Activated CD4-positive, alpha-beta T cell treated with anti-CD3 and anti-CD28 coated beads for 36 hours (primary cell): ENCODE data around the gene TP53RK. TPM values are rescaled to one million over a fixed set of nuclear protein-coding genes. Genes with fewer than 3 reads are reported as not detected.

Experiments
- ATAC-seq: fragments of 200-7000 bp; cut with Tn5 transposase; one replicate; pipeline ENCODE4 v1.10.0; 2021; ENCODE audit warnings: mild to moderate bottlenecking, moderate library complexity
- CTCF ChIA-PET: fragments of 350-600 bp; sonication (Branson Sonifier 250); formaldehyde crosslinking; loops from one replicate; lab custom pipeline; 2021; ENCODE audit warnings: antibody characterized with exemption; lab: Charles Lee
- POLR2A ChIA-PET: fragments of 350-600 bp; sonication (Branson Sonifier 250); formaldehyde crosslinking; loops from one replicate; lab custom pipeline; 2021; ENCODE audit warnings: antibody characterized with exemption, inconsistent platforms; lab: Charles Lee
- DNase-seq: peaks from one replicate; pipeline ENCODE4 v3.0.0-alpha.2; 2020
- H3K27ac Mint-ChIP-seq: one replicate; pipeline ENCODE4 v1.8.0; 2021; ENCODE audit warnings: mixed read lengths
- H3K27me3 Mint-ChIP-seq: one replicate; pipeline ENCODE4 v1.8.0; 2021; ENCODE audit warnings: mixed read lengths
- H3K36me3 Mint-ChIP-seq: one replicate; pipeline ENCODE4 v1.8.0; 2021; ENCODE audit warnings: low read depth, mixed read lengths
- H3K4me1 Mint-ChIP-seq: one replicate; pipeline ENCODE4 v1.8.0; 2021; ENCODE audit warnings: mixed read lengths
- H3K4me3 Mint-ChIP-seq: one replicate; pipeline ENCODE4 v1.8.0; 2021; ENCODE audit warnings: mild to moderate bottlenecking, moderate library complexity, mixed read lengths
- H3K9me3 Mint-ChIP-seq: one replicate; pipeline ENCODE4 v1.8.0; 2021; ENCODE audit warnings: low read depth, mixed read lengths
- intact Hi-C, 2 experiments: fragments of 100-400 bp; cut with DNase I in 1 of 2; cut with micrococcal nuclease in 1 of 2; formaldehyde crosslinking; loops; one replicate each; pipeline versions ENCODE4 v1.14.2 to v1.15.1; 2022 to 2024; cut with DNase I, micrococcal nuclease
- total RNA-seq, 2 experiments: library from RNA; stranded (reverse); gene quantifications; one replicate each; pipeline ENCODE4 v1.2.3, GENCODE V29; 2021

TP53RK gene
- total RNA-seq, 2 experiments from 2014 or later = 11.2 to 12.1 TPM

DNA sequence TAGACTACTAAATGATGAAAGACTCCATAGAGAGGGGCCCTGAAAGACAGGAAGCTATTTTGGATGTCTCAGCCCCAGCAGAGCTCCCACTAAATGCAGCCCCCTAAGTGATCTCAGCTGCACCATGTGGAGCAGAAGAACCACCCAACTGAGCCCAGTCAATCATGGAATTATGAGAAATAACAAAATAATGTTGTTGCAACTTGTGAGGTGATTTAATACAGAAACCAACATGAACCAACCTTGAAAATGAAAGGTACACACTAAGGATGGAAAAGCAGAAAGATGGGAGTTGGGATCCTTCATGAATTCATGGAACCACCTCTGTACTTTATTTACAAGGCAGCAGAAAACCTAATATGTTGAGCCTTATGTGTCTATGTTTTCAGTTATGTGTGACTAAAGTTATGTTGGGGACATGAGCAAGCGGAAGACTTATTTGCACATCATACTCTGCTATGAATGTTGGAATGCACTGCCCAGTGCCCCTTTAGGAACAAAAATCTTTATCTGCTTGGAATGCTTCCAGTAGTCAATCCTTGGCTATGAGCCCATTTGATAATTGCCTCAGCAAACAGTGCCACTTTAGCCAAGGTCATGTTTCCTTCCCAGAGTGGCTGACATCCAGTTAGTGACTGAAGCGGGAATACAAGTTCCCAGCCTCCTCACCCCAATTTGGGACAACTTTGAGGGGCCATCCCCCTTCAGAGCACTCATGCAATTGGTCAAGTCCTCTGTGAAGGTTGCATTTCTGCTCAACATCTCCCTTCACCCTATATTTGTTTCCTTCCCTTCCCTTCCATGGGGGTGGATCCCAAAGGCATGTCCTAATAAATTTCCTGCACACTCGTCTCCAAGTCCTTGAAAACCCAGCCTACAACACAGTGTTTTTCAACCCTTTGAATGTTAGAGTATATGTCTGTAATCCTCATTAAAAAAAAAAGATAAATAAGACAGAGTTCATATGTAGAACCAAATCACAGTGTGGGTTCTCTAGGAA is 18.4 kb downstream of the TP53RK start:
- Mint-ChIP-seq H3K4me3 (no peak overlapping the region), H3K9me3 (peaks cover 11% of the 10 kb centered on the region), H3K4me1 (no peaks in the 10 kb centered on the region), H3K36me3 (peaks cover 3% of the 10 kb centered on the region), H3K27me3 (no peaks in the 10 kb centered on the region), H3K27ac (no peak overlapping the region)
- DNase-seq (no peak), ATAC-seq (no peak)
- intact Hi-C loops = no loop called here
- ChIA-PET POLR2A (no interaction called here), CTCF (interaction anchor here (0.7 kb wide), 1 partner anchor 30 kb away, joined by 3 read pairs; no protein-coding TSS in a partner anchor)

DNA sequence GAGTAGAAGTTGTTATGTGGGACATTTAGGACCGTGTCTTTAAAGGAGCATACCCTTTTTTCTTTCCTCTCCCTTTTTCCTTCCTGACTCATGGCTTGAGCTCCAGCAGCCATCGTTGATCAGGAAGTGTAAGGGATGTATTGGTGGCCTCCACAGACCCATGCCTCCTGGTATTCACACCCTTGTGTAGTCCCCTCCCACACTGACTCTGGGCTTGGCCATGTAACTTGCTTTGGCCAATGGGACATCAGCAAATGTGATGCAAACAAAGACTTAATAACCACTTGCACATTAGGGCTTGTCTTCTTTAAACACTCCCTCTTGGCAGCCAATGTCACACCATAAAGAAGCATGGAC is 19.0 kb downstream of the TP53RK start:
- ChIA-PET POLR2A (no interaction called here), CTCF (no interaction called here)

DNA sequence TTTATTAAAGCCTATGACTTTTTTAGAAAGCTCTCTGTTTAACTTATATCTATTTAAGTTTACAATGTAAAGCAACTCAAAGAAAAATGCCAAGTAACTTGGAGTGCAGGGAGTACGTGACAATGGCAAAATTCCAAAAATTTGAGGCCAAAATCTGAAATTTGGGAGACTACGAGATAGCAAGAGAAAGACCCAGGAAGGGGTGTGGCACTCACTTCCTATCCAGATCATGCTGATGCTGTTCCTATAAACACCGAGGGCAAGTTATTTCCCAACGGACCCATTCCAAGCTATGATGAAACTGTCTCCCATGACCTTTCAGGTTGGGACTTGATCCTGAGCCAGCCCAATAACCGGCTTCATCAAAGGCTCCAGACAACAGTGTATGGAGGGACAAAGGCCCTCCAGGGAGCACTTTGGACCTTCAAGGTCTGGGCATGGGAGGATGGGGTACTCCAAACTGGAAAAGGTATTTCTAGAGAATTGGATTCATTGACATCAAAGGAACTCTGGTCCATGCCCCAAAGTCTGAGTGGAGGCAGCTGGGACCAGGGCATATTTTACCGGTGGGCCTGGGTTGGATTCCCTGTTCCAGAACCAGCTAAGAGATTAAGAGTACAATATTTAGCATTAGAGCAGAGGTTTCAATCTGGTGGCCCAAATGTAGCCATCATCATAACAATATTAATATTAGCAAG is 22.3 kb downstream of the TP53RK start:
- DNase-seq (no peak), ATAC-seq (no peak)
- intact Hi-C loops = no loop called here
- Mint-ChIP-seq H3K9me3 (peaks cover 11% of the 10 kb centered on the region), H3K4me1 (no peaks in the 10 kb centered on the region), H3K36me3 (peaks cover 3% of the 10 kb centered on the region), H3K27me3 (no peaks in the 10 kb centered on the region), H3K4me3 (no peak overlapping the region), H3K27ac (no peak overlapping the region)
- POLR2A ChIA-PET = no interaction called here
- CTCF ChIA-PET = interaction anchor here (0.7 to 1.1 kb wide), 2 partner anchors 13 to 87 kb away, joined by 3 read pairs; no protein-coding TSS in a partner anchor

More for the DNA sequence above, 19.0 kb downstream of the TP53RK start:
- ATAC-seq (no peak), DNase-seq (no peak)
- Mint-ChIP-seq H3K4me3 (no peak overlapping the region), H3K9me3 (peaks cover 11% of the 10 kb centered on the region), H3K27me3 (no peaks in the 10 kb centered on the region), H3K4me1 (no peaks in the 10 kb centered on the region), H3K36me3 (peaks cover 3% of the 10 kb centered on the region), H3K27ac (no peak overlapping the region)
- intact Hi-C loops = no loop called here

DNA sequence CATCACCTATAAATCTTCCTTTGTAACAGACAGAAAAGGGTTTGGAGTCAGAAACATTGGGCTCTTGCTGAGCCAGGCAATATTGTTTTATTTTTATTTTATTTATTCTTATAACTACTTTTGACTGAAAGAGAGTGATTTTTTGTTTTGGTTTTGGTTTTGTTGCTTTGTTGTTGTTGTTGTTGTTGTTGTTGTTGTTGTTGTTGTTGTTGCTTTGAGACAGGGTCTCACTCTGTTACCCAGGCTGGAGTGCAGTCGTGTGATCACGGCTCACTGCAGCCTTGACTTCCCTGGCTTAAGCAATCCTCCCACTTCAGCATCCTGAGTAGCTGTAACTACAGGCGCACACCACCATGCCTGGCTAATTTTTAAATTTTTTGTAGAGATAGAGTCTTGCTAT is 22.9 kb downstream of the TP53RK start:
- Mint-ChIP-seq H3K4me3 (no peak overlapping the region), H3K36me3 (peaks cover 2% of the 10 kb centered on the region), H3K27ac (no peak overlapping the region), H3K9me3 (peaks cover 9% of the 10 kb centered on the region), H3K27me3 (no peaks in the 10 kb centered on the region), H3K4me1 (no peaks in the 10 kb centered on the region)
- ATAC-seq (no peak), DNase-seq (no peak)
- intact Hi-C loops = no loop called here
- POLR2A ChIA-PET = no interaction called here
- CTCF ChIA-PET = interaction anchor here (0.7 kb wide), 1 partner anchor 88 kb away, joined by 3 read pairs; no protein-coding TSS in a partner anchor

- Mint-ChIP-seq H3K4me1 (no peaks in the 10 kb centered on the region), H3K27ac (no peak overlapping the region), H3K27me3 (no peaks in the 10 kb centered on the region), H3K4me3 (no peak overlapping the region), H3K36me3 (no peaks in the 10 kb centered on the region), H3K9me3 (peaks cover 5% of the 10 kb centered on the region)
- intact Hi-C loops = no loop called here
- ATAC-seq = no peak
- DNase-seq = no peak
- ChIA-PET POLR2A (no interaction called here), CTCF (no interaction called here)
Measured at GRCh38 chr20:46665602-46666001, 23.6 kb downstream of the TP53RK start.

GRCh38 chr20:46663531-46663930 is 25.7 kb downstream of the TP53RK start:
- Mint-ChIP-seq H3K4me3 (no peak overlapping the region), H3K36me3 (no peaks in the 10 kb centered on the region), H3K27me3 (no peaks in the 10 kb centered on the region), H3K4me1 (no peaks in the 10 kb centered on the region), H3K27ac (no peak overlapping the region), H3K9me3 (peaks cover 3% of the 10 kb centered on the region)
- intact Hi-C loops = no loop called here
- no peak for ATAC-seq
- DNase-seq = no peak
- ChIA-PET CTCF (interaction anchor here (0.6 to 1.0 kb wide), 2 partner anchors 9 to 13 kb away, joined by 3 to 4 read pairs; no protein-coding TSS in a partner anchor), POLR2A (no interaction called here)

DNA sequence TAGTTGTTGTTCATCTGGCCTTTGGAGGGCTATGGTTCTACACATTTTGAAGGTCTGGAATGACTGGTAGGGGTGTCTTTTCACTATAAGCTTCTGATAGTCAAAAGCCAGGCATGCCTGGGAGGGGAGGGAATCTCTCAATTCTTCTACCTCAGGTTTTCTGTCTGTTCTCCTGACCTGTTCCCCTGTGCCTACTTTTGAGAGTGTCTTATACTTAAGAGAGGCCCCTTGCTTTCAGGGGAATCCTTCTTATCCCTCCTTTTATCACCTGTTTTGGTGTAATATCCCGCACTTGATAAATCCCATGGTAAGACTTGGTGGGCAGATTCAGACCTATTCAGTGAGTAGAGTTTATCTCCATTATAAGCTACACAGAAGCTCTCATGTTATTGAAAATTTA is 27.6 kb downstream of the TP53RK start:
- DNase-seq (no peak), ATAC-seq (no peak)
- no peak overlapping the region for H3K4me3 Mint-ChIP-seq
- ChIA-PET POLR2A (interaction anchor here (0.7 kb wide), 1 partner anchor 58 kb away, joined by 5 read pairs; no protein-coding TSS in a partner anchor), CTCF (interaction anchor here (0.8 to 1.1 kb wide), 2 partner anchors 18 to 50 kb away, joined by 3 read pairs; no protein-coding TSS in a partner anchor)
- no peak overlapping the region for H3K27ac Mint-ChIP-seq
- intact Hi-C loops = no loop called here
- H3K27me3 Mint-ChIP-seq = no peaks in the 10 kb centered on the region
- no peaks in the 10 kb centered on the region for H3K36me3 Mint-ChIP-seq
- H3K9me3 Mint-ChIP-seq = peaks cover 3% of the 10 kb centered on the region
- no peaks in the 10 kb centered on the region for H3K4me1 Mint-ChIP-seq

GRCh38 chr20:46660487-46660886 is 28.8 kb downstream of the TP53RK start:
- ChIA-PET POLR2A (no interaction called here), CTCF (no interaction called here)
- no peak overlapping the region for H3K27ac Mint-ChIP-seq
- H3K4me3 Mint-ChIP-seq = no peak overlapping the region
- H3K36me3 Mint-ChIP-seq = no peaks in the 10 kb centered on the region
- DNase-seq (no peak), ATAC-seq (no peak)
- no peaks in the 10 kb centered on the region for H3K27me3 Mint-ChIP-seq
- H3K4me1 Mint-ChIP-seq = no peaks in the 10 kb centered on the region
- H3K9me3 Mint-ChIP-seq = peaks cover 3% of the 10 kb centered on the region
- intact Hi-C loops = no loop called here

DNA sequence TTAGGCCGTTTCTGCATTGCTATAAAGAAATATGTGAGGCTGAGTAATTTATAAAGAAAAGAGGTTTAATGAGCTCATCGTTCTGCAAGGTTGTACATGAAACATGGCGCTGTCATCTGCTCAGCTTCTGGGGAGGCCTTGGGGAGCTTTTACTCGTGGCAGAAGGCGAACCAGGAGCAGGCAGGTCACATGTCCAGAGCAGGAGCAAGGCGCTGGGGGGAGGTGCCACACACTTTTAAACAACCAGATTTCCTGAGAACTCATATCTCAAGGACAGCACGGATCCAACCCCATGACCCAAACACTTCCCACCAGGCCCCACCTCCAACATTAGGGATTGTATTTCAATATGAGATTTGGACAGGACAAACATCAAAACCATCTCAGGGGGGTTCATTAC is 31.6 kb downstream of the TP53RK start:
- ChIA-PET POLR2A (no interaction called here), CTCF (no interaction called here)
- H3K27ac Mint-ChIP-seq = no peak overlapping the region
- peaks cover 3% of the 10 kb centered on the region for H3K9me3 Mint-ChIP-seq
- intact Hi-C loops = no loop called here
- H3K4me1 Mint-ChIP-seq = no peaks in the 10 kb centered on the region
- peaks cover 10% of the 10 kb centered on the region for H3K27me3 Mint-ChIP-seq
- H3K4me3 Mint-ChIP-seq = no peak overlapping the region
- no peak for DNase-seq
- no peak for ATAC-seq
- no peaks in the 10 kb centered on the region for H3K36me3 Mint-ChIP-seq

- POLR2A ChIA-PET = no interaction called here
- DNase-seq (no peak), ATAC-seq (no peak)
- no peaks in the 10 kb centered on the region for H3K36me3 Mint-ChIP-seq
- peaks cover 11% of the 10 kb centered on the region for H3K27me3 Mint-ChIP-seq
- intact Hi-C loops = no loop called here
- H3K9me3 Mint-ChIP-seq = peaks cover 3% of the 10 kb centered on the region
- no peak overlapping the region for H3K27ac Mint-ChIP-seq
- no peak overlapping the region for H3K4me3 Mint-ChIP-seq
- no peaks in the 10 kb centered on the region for H3K4me1 Mint-ChIP-seq
- CTCF ChIA-PET = no interaction called here
Measured at GRCh38 chr20:46657137-46657536, 32.1 kb downstream of the TP53RK start.

- intact Hi-C loops = no loop called here
- H3K27me3 Mint-ChIP-seq = peaks cover 33% of the 10 kb centered on the region
Measured at GRCh38 chr20:46652699-46653098, 36.5 kb downstream of the TP53RK start.

More at GRCh38 chr20:46652699-46653098, 36.5 kb downstream of the TP53RK start:
- H3K4me1 Mint-ChIP-seq = no peaks in the 10 kb centered on the region
- DNase-seq (no peak), ATAC-seq (no peak)
- no peaks in the 10 kb centered on the region for H3K36me3 Mint-ChIP-seq
- no peak overlapping the region for H3K27ac Mint-ChIP-seq
- POLR2A ChIA-PET = no interaction called here
- CTCF ChIA-PET = interaction anchor here (1.4 kb wide), 1 partner anchor 27 kb away, joined by 3 read pairs; no protein-coding TSS in a partner anchor
- no peaks in the 10 kb centered on the region for H3K9me3 Mint-ChIP-seq
- H3K4me3 Mint-ChIP-seq = no peak overlapping the region
